HG03175 (cell line): ENCODE measurements around the gene PIGO.

Experiments used
- ATAC-seq: cut with Tn5 transposase; IDR thresholded peaks from one replicate; pipeline ENCODE4 v1.9.1; 2021; ENCODE audit warnings: mild to moderate bottlenecking, moderate library complexity; ENCODE audit not compliant: unreplicated experiment

PIGO gene

GRCh38 chr9:35107297-35108290 lies 11.2 kb upstream of the PIGO start:
- ATAC-seq = no peak

GRCh38 chr9:35106343-35106730 lies 9.9 kb upstream of the PIGO start:
- ATAC-seq = no peak

GRCh38 chr9:35105571-35106342 lies 9.4 kb upstream of the PIGO start:
- ATAC-seq = no peak

- no peak for ATAC-seq
These were observed 8.7 kb upstream of the PIGO start for GRCh38 chr9:35105126-35105525.

GRCh38 chr9:35104586-35104985 lies 8.2 kb upstream of the PIGO start:
- no peak for ATAC-seq

- ATAC-seq = no peak
These were observed 7.3 kb upstream of the PIGO start for GRCh38 chr9:35103660-35104191.

GRCh38 chr9:35102769-35103659 lies 6.6 kb upstream of the PIGO start, which contains the start of gene STOML2:
Gene STOML2 (minus strand): TSS chr9:35103131. CDS start chr9:35103094, 37 bp downstream.
- ATAC-seq = peak; percentile 90

GRCh38 chr9:35102465-35102768 lies 6.0 kb upstream of the PIGO start:
- no peak for ATAC-seq

- no peak for ATAC-seq
These were observed 1.2 kb upstream of the PIGO start for GRCh38 chr9:35097573-35097972.

GRCh38 chr9:35091536-35091935 lies 4.9 kb downstream of the PIGO start:
- no peak for ATAC-seq

GRCh38 chr9:35089434-35089833 lies 7.0 kb downstream of the PIGO start:
- no peak for ATAC-seq

GRCh38 chr9:35085078-35085477 lies 11.3 kb downstream of the PIGO start:
- no peak for ATAC-seq

GRCh38 chr9:35079426-35080341 lies 16.7 kb downstream of the PIGO start, which contains the start of gene FANCG:
Gene FANCG (minus strand): TSS chr9:35079942. CDS start chr9:35079524, 418 bp downstream.
- ATAC-seq = peak; percentile 87

- no peak for ATAC-seq
These were observed 17.4 kb downstream of the PIGO start for GRCh38 chr9:35079041-35079425.

GRCh38 chr9:35078066-35078465 lies 18.3 kb downstream of the PIGO start:
- no peak for ATAC-seq

GRCh38 chr9:35076848-35077247 lies 19.5 kb downstream of the PIGO start:
- ATAC-seq = no peak

- no peak for ATAC-seq
These were observed 21.0 kb downstream of the PIGO start for GRCh38 chr9:35075358-35075757.

GRCh38 chr9:35074791-35075190 lies 21.6 kb downstream of the PIGO start:
- no peak for ATAC-seq

- no peak for ATAC-seq
These were observed 22.2 kb downstream of the PIGO start for GRCh38 chr9:35074141-35074540.

GRCh38 chr9:35073279-35073612 lies 23.1 kb downstream of the PIGO start:
- no peak for ATAC-seq
